GM19193 (cell line): ENCODE measurements around the gene LRP1.

ENCODE experiments used
- POLR2A ChIP-seq: IDR thresholded peaks from 4 replicates; pipeline ENCODE4 v1.6.1; 2011; ENCODE audit not compliant: insufficient read depth, insufficient read length; ENCODE audit errors: extremely low read depth

Gene LRP1

DNA sequence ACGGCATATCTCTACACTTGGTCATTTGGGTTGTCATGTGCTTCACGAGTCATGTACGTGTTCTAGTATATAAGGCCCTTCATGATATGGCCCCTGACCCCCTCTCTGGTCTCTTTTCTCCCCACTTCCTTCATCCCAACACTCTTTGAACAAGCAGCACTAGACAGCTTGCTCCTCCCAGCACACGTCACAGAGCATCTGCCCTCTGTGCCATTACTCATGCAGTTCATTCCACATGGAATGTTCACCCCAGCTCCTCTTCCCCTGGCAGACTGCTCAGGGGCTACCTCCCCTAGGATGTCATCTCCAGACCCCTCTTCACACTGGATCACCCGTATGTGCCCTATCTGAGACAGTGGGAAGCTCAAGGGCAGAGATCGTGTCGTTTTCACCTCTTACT lies 33.2 kb downstream of the LRP1 start:
- no peak for TF ChIP-seq POLR2A

DNA sequence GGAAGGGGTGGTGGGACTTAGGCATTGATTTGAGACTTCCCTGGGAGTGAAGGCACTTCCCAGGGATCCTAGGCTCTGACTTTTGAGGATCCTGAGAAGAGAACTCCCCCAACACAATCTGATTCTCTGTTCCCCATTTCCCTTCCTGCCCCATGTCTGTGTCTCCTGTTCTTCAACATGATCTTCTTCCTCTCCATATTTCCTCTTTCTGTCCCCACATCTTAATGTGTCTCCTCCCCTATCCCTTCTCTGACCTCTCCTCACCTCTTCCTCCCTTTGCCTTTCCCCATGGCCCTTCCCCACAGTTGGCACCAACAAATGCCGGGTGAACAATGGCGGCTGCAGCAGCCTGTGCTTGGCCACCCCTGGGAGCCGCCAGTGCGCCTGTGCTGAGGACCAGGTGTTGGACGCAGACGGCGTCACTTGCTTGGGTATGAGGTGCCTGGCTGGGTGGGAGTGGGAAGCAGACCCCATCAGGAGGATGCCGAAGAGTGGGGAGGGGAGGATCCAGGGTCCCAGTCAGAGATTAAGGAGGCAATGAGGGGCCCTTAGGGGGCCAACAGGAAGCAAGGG lies 34.4 kb downstream of the LRP1 start:
- no peak for TF ChIP-seq POLR2A

DNA sequence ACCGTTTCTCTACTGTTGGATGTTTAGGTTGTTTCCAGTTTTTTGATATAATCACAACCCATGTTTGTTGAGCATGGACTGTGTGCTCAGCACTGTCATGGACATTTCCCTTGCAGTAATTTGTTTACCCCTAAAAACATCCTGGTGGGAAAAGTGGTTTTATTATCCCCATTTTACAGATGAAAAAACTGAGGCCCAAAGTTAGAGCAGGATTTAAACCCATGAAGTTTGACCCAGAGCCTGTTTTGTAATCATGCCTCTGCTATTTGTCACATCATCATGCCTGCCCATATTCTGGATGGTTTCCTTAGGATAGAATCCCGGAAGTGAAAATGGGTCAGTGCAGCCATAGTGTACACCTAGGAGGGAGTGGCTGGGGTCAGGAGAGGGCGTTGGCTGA lies 36.2 kb downstream of the LRP1 start:
- TF ChIP-seq POLR2A, result no peak

DNA sequence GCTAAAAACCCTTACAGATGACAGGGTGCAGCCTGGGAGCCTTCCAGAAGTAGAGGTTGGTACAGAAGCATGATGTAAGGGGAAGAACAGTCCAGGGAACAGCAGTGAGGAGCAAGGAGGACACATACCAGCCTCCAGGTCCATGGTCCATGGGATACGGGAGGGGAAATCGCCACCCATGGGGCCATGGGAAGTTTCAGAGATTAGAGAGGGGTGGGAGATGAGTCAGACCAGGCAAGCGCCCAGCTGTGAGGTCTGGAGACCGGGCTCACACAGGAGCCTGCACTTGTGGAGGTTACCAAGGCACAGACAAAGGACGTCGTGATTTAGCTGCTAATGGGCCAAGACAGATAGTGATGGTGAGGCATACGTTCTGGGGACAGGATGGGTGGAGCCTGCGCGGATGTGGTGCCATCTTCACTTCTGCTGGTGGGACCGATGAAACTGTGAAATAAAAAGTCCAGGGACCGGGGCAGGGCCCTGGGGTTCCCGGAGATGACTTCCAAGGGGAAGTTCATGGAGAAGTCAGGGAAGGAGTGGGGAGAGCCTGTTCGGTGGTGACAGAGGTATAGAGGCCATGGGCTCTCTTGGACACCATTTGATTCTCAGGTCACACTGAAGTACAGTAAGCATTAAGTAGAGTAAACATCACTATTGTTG lies 36.8 kb downstream of the LRP1 start:
- TF ChIP-seq POLR2A, result no peak

DNA sequence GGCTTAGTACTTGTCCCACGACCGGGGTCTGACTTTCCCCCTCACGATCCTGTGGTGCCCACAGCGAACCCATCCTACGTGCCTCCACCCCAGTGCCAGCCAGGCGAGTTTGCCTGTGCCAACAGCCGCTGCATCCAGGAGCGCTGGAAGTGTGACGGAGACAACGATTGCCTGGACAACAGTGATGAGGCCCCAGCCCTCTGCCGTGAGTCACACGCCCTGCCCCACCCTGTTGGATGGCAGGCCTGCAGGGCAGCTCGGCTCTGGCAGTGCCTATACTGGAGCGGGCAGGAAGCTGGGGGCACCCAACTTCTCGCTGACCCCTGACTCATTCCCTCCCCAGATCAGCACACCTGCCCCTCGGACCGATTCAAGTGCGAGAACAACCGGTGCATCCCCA lies 37.5 kb downstream of the LRP1 start:
- no peak for TF ChIP-seq POLR2A

DNA sequence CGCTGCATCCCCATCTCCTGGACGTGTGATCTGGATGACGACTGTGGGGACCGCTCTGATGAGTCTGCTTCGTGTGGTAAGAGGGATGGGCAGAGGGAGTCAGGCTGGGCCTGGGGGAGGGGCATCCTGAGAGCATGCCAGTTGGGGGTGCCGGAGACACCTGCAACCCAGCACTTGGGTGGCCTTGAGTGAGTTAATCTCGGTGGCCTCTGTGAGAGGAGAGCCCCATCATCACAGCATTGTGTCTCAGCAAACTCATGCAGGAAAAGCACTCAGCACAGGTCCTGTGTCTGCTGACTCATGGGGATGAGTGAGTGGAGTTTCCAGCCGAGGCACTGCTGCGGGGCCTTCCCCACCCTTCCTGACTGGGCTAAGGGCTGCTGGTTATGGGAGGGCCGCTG lies 38.7 kb downstream of the LRP1 start:
- no peak for TF ChIP-seq POLR2A

DNA sequence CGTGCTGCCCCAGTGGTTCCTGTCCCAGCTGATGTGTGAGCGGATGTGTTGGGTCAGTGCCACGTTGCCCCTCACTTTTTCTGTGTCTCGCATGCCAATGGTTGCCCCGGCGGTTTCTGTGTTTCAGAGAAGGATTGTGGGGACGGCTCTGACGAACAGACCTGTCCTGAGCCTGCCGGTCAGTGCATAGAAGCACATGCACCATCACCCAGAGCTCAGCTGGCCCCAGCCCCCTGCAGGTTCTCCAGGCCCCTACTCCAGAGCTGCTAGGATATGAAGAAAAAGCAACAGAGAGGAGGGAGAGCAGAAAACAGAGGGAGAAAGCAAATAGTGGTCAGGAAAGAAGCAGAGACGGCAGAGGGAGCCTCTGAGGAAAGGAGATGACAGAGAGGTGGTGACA lies 39.8 kb downstream of the LRP1 start:
- no peak for TF ChIP-seq POLR2A

DNA sequence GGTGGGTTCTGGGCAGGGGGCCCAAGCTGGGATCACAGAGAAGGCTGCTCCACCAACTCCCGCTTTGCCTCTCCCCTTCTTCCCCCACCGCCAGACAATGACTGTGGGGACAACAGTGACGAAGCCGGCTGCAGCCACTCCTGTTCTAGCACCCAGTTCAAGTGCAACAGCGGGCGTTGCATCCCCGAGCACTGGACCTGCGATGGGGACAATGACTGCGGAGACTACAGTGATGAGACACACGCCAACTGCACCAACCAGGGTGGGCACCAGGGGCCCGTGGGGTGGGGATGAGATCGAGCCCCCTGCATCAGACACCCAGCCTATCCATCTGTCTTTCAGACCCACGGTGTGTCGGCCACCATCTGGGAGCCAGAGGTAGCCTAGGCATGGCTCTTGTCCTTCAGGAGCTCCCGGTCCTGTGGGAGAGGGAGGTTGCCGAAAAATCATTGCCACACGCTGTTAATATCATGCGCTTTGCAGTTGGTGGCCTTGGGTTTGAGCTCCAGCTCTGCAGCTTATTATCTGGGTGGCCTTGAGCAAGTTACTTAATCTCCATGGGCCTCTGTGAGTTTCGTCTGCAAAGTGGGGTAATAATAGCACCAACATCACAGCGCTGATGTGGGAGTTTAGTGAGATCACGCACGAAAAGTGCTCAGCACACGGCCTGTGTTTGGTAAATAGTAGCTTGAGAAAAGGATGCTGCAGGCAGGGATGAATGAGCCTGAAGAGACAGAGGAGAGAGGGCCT lies 40.9 kb downstream of the LRP1 start:
- TF ChIP-seq POLR2A, result no peak

DNA sequence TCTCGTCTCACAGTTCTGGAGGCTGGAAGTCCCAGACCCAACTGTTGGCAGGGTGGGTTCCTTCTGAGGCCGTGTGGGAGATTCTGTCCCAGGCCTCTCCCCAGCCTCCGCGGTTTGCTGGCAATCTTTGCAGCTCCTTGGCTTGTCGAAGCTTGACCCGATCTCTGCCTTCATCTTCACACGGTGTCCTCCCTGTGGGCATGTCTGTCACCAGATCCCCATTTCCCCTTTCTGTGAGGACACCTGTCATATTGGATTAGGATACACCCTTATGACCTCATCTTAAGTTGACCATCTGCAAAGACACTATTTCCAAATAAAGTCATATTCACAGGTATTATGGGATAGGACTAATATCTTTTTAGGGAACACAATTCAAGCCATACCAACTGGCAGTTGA lies 41.7 kb downstream of the LRP1 start:
- TF ChIP-seq POLR2A, result no peak

DNA sequence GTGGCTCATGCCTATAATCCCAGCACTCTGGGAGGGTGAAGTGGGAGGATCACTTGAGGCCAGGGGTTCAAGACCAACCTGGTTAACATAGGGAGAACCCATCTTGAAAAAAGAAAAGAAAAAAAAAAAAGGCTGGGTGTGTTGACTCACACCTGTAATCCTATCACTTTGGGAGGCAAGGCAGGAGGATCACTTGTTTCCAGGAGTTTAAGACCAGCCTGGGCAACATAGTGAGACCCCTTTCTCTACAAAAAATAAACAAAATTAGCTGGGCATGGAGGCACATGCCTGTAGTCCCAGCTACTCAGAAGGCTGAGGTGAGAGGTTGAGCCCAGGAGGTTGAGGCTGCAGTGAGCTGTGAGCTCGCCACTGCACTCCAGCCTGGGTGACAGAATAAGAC lies 42.1 kb downstream of the LRP1 start:
- no peak for TF ChIP-seq POLR2A

DNA sequence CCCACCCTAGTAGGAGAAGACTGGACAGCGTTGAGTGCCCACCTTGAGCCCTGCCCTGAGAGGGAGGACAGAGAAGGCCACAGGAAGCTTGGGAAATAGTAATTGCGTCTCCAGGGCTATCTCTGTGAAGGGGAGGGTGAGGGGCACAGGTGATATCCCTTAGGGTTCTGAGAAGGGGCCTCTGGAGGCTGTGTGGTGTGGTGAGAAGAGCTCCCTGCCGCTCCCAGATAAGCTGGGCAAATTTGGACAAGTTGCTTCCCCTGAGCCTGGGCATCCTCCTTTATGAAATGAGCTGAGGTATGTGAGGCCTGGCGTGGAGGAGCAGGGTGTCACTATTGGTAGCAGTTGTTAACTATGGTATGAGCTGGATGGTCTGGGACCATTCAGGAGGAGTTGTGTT lies 42.6 kb downstream of the LRP1 start:
- no peak for TF ChIP-seq POLR2A

DNA sequence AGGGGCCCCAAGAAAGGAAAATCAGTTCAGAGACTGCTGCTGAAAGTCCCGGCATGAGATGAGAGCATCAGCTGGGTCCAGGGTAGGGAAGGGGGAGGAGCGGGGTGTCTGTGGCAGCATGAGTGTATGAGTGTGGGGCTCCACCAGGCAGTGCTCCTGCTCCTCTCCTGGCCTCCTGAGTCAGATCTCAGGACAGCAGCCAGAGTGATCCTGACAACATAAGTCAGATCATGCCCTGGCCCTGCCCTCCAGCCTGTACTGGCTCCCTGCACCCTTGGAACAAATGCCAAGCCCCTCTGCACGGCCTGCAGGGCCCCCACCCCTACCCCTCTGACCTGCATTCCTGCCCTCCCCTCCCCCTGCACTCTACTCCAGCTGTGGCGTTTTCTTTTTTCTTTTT lies 43.4 kb downstream of the LRP1 start:
- TF ChIP-seq POLR2A, result no peak

DNA sequence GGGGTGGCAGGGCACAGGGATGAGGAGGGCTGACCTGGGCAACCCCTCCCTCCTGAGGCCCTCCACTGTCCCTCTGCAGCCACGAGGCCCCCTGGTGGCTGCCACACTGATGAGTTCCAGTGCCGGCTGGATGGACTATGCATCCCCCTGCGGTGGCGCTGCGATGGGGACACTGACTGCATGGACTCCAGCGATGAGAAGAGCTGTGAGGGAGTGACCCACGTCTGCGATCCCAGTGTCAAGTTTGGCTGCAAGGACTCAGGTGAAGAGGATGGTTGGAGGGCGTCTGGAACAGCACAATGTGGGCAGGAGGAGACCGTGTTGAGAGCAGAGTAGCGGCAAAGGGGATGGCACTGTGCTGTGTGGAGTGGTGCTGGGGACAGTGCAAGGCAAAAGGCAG lies 44.8 kb downstream of the LRP1 start:
- TF ChIP-seq POLR2A, result no peak

DNA sequence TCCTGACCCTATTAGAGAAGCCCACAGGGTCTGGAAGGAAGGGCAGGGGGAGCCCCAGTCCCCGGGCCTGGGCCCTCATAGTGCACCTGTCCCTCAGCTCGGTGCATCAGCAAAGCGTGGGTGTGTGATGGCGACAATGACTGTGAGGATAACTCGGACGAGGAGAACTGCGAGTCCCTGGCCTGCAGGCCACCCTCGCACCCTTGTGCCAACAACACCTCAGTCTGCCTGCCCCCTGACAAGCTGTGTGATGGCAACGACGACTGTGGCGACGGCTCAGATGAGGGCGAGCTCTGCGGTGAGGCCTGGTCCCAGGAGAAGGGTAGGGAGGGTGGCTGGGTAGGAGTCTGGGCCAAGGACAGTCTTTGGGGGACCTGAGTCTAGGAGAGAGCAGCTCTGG lies 45.4 kb downstream of the LRP1 start:
- TF ChIP-seq POLR2A, result no peak

DNA sequence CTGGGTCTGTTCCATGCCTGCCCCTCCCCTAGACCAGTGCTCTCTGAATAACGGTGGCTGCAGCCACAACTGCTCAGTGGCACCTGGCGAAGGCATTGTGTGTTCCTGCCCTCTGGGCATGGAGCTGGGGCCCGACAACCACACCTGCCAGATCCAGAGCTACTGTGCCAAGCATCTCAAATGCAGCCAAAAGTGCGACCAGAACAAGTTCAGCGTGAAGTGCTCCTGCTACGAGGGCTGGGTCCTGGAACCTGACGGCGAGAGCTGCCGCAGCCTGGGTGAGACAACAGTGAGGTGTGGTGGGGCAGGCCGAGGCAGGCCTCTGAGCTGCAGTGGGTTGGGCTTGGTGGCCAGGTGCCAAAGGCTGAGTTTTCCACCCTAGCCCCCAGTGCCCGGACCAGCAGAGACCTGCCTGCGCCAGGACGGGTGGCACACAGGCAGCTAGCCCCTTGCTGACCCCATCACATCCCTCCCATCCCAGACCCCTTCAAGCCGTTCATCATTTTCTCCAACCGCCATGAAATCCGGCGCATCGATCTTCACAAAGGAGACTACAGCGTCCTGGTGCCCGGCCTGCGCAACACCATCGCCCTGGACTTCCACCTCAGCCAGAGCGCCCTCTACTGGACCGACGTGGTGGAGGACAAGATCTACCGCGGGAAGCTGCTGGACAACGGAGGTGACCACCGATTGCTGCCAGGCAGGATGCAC lies 47.3 kb downstream of the LRP1 start:
- no peak for TF ChIP-seq POLR2A

DNA sequence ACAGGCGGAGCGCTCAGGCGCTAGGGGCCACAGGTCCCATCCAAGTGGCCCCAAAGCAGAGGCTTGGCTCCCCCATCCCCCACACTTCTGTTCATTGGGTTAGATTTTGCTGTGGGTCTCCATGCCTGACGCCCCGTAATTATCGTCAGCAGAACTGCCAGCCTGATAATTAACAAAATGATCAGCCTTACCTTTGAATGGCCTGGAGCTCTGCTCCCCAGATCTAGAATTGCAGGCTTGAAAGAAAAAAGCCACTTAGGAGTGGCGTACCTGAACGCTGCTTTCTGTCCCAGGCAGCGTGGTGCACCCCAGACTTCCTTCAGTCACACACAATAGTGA lies 47.8 kb downstream of the LRP1 start:
- TF ChIP-seq POLR2A, result no peak
